Stimulated activated CD4-positive, alpha-beta T cell treated with anti-CD3 and anti-CD28 coated beads, Interleukin-1b, Interleukin-23, amount 100 ng/mL, for 48 hours (primary cell): Measurements from ENCODE around the gene ALKBH3.
A peak's percentile ranks its signal among the peaks of the same experiment; 100 is the strongest.

ENCODE experiments used
- DNase-seq: peaks from one replicate; pipeline ENCODE4 v3.0.0-alpha.2; 2020

ALKBH3 gene

DNA sequence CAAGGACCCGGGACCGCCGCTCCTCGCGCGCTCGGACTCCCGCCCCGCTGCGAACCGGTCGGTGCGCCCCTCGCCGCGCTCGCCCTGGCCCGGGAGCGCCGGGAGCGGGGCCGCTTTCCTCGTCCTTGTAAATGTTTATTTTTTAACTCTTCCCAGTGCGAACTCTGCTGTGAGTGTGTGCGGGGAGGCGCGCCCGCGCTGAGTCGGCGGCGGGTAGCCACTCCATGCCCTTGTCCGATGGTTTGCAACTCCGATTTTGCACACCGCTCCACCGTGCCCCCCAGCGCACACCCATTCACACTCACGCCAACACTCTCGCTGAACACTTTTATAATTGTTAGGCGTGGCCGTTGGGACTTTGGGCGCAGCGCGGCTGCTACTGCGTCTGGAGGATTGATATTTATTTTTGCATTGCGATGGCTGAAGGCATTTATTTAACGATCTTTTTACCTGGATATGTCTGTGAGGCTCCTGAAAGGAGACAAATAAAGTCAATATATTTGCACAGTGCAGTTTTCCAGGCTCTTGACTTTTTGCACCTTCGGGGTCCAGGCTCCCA is 62.8 kb downstream of the ALKBH3 start:
- no peak for DNase-seq

- peak; percentile 16 for DNase-seq
Observed at GRCh38 chr11:43943931-43944751, 63.5 kb downstream of the ALKBH3 start.

GRCh38 chr11:43944761-43945311 is 64.2 kb downstream of the ALKBH3 start:
- DNase-seq: peak; percentile 73

DNA sequence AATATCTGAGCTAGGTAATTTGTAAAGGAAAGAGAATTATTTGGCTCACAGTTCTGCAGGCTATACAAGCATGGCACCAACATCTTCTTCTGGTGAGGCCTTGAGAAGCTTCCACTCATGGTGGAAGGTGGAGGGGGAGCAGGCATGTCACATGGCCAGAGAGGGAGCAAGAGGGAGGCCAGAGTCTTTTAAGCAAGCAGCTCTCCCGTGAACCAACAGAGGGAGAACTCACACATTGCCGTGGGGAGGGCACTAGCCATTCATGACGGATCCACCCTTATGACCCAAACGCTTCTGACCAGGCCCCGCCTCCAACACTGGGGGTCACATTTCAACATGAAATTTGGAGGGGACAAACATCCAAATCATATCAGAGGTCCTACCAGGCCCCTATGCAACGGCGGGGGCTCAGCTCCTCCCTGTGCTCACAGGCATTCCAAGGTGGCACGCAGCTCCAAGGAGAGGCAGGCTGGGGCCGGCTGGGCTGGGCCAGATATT is 66.4 kb downstream of the ALKBH3 start:
- no peak for DNase-seq

DNA sequence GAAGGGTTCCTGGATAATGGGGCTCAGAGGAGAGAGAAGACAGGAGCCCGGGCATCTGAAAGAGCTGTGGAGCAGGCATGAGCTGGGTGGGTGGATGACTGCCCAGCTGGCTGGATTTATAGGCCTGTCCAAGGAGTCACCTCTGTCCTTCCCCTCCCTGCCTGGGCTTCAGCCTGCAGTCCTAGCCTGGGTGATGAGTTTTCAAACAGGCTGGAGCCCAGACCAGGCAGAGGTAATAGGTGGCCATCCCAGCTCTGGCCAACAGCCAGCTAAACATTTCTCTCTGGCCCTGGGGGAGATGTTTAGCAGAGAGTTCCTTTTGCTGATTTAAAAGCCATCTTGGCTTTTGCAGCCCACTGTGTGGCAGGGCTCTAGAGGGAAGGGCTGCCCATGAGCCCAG is 67.2 kb downstream of the ALKBH3 start:
- no peak for DNase-seq

GRCh38 chr11:43948341-43949225 is 68.0 kb downstream of the ALKBH3 start:
- no peak for DNase-seq

- DNase-seq: no peak
Observed at GRCh38 chr11:43950311-43950855, 69.8 kb downstream of the ALKBH3 start.

DNA sequence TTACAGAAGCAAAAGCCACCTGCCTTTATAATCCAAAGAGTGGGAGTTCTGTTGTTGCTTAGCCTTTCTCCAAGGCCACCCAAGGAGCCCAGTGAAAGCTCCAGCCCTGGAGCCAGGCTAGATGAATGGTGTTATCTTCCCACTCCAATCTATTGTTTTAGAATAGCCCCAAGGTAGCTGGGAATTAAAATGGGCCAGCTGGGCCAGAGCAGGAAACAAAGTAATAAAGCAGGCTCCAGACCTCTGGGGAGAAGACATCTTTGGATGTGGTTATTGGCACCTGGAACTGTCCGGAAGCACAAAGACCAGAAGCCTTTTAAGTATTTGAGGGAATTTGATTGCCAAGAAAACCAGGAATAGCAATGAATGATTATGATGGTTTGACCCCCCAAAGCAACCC is 70.6 kb downstream of the ALKBH3 start:
- no peak for DNase-seq

DNA sequence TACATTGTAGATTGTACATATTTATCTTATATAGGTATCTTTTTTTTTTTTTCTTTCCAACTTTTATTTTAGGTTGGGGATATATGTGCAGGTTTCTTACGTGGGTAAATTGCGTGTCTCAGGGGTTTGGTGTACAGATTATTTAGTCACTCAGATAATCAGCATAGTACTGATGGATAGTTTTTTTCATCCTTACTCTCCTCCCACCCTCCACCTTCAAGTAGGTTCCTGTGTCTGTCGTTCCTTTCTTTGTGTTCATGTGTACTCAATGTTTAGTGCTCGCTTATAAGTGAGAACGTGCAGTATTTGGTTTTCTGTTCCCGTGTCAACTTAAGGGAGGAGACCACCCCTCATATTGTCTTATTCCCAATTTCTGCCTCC is 71.4 kb downstream of the ALKBH3 start:
- DNase-seq: no peak

GRCh38 chr11:43952401-43953342 is 72.0 kb downstream of the ALKBH3 start:
- DNase-seq: no peak

DNA sequence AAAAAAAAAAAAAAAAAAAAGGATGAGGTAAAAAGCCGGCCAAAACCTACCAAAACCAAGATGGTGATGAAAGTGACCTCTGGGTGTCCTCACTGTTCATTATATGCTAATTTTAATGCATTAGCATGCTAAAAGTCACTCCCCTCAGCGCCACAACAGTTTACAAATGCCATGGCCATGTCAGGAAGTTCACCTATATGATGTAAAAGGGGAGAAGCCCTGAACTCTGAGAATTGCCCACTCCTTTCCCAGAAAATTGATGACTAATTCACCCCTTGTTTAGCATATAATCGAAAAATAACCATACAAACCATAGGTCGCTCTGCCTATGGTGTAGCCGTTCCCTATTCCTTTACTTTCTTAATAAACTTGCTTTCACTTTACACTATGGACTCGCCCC is 72.9 kb downstream of the ALKBH3 start:
- DNase-seq: no peak

- no peak for DNase-seq
Observed at GRCh38 chr11:43954241-43954640, 73.6 kb downstream of the ALKBH3 start.

GRCh38 chr11:43955381-43956118 is 74.9 kb downstream of the ALKBH3 start:
- DNase-seq: no peak

GRCh38 chr11:43957571-43957970 is 76.9 kb downstream of the ALKBH3 start:
- no peak for DNase-seq

- DNase-seq: no peak
Observed at GRCh38 chr11:43959321-43959995, 78.8 kb downstream of the ALKBH3 start.

GRCh38 chr11:43962383-43963278 is 82.0 kb downstream of the ALKBH3 start:
- DNase-seq: no peak

GRCh38 chr11:43963279-43963620 is 82.6 kb downstream of the ALKBH3 start:
- DNase-seq: no peak

- no peak for DNase-seq
Observed at GRCh38 chr11:43967661-43968060, 87.0 kb downstream of the ALKBH3 start.

DNA sequence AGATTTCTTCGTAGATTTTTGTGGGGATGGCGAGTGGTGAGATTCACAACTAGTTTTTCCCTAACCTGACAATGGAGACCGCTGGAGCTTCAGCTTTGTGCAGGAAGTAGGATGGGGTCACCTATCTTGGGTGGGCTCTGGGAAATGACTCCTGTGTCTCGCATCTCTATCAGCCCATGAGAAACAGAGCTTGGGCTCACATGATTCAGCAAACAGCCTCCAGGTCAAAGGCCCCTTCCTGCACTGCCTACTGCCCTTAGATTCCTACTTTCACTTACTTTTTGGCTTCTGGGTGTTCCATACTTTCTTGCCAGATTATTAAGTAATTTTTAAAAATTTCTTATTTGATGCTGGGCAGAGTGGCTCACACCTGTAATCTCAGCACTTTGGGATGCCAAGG is 88.1 kb downstream of the ALKBH3 start:
- DNase-seq: no peak
